ENCODE results near the gene TRAPPC4. TPM values are rescaled to one million over a fixed set of nuclear protein-coding genes. Genes with fewer than 3 reads are reported as not detected.

Gene TRAPPC4
- total and polyA plus RNA-seq, 2 experiments from 2014 or later, result 96.1 to 175 TPM

DNA sequence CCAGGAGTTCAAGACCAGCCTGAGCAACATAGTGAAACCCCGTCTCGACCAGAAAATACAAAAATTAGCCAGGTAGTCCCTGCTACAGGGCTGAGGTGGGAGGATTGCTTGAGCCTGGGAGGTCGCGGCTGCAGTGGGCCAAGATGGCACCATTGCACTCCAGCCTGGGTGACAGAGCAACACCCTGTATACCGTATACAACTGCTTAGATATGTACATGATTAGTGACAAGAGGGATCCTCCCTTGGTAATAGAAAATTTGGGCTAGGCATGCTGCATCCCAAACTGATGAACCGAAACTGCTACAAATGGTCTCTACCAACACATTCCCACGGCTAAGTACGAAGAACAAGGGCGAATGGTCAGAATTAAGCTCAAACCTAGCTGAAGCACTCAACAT lies 24.4 kb downstream of the TRAPPC4 start:
- 89% methylated on average over 9 of the region's 9 CpGs for WGBS (ENCODE audit: low lambda C conversion rate, missing lambda C conversion rate)
- H4K20me1 ChIP-seq (ENCODE audit: insufficient read depth, poor library complexity, severe bottlenecking), result no peaks in the 10 kb centered on the region
- H3K79me2 ChIP-seq, result no peaks in the 10 kb centered on the region
- no peaks in the 10 kb centered on the region for H3K4me1 ChIP-seq (ENCODE audit: insufficient read depth)
- H3K4me3 ChIP-seq, result no peak overlapping the region
- H3K9me3 ChIP-seq (ENCODE audit: low read depth), result no peaks in the 10 kb centered on the region
- H3K36me3 ChIP-seq (replicated peaks; ENCODE audit: insufficient read depth, low read depth), result no peaks in the 10 kb centered on the region
- TF ChIP-seq, protein P1, sequence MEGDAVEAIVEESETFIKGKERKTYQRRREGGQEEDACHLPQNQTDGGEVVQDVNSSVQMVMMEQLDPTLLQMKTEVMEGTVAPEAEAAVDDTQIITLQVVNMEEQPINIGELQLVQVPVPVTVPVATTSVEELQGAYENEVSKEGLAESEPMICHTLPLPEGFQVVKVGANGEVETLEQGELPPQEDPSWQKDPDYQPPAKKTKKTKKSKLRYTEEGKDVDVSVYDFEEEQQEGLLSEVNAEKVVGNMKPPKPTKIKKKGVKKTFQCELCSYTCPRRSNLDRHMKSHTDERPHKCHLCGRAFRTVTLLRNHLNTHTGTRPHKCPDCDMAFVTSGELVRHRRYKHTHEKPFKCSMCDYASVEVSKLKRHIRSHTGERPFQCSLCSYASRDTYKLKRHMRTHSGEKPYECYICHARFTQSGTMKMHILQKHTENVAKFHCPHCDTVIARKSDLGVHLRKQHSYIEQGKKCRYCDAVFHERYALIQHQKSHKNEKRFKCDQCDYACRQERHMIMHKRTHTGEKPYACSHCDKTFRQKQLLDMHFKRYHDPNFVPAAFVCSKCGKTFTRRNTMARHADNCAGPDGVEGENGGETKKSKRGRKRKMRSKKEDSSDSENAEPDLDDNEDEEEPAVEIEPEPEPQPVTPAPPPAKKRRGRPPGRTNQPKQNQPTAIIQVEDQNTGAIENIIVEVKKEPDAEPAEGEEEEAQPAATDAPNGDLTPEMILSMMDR (IDR thresholded peaks at IDR 0.05; ENCODE audit: poor library complexity), result no peak
- TF ChIP-seq EZH2phosphoT487 (IDR thresholded peaks at IDR 0.05; ENCODE audit: low read depth, severe bottlenecking, unreplicated experiment) (no peak), EZH2 (IDR thresholded peaks at IDR 0.05; ENCODE audit: borderline replicate concordance) (no peak)
- no peaks in the 10 kb centered on the region for H3K9me2 ChIP-seq (replicated peaks; ENCODE audit: insufficient read depth)
- H2AFZ ChIP-seq, result no peak overlapping the region
- no peak overlapping the region for H3K4me2 ChIP-seq
- DNase-seq (ENCODE audit: low spot score), result no peak
- H3K27ac ChIP-seq, result no peak overlapping the region
- no peaks in the 10 kb centered on the region for H3K27me3 ChIP-seq

DNA sequence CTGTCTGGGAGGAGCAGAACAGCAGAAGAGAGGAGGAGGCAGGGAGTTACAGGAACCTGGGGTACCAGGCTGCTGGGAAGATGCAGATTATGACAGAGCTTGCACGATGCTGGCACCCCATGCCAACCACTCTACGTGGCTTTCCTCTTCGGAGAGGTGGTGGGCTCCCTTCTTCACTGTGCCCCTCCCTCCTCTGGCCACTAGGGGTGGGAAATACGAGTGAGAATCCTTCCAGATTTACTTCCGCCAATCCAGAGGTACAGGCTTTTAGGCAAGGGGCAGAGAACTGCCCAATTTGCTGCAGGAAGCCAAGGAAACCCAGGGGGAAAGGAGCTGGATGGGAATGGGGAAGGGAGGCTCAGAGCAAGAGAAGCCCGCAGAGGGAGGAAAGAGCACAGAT lies 26.1 kb downstream of the TRAPPC4 start:
- Histone ChIP-seq H2AFZ (no peak overlapping the region), H3K27ac (no peak overlapping the region), H3K9me2 (replicated peaks; ENCODE audit: insufficient read depth) (no peaks in the 10 kb centered on the region), H4K20me1 (ENCODE audit: insufficient read depth, poor library complexity, severe bottlenecking) (no peaks in the 10 kb centered on the region), H3K79me2 (no peaks in the 10 kb centered on the region), H3K27me3 (no peaks in the 10 kb centered on the region), H3K9me3 (ENCODE audit: low read depth) (no peaks in the 10 kb centered on the region), H3K4me2 (no peak overlapping the region), H3K36me3 (replicated peaks; ENCODE audit: insufficient read depth, low read depth) (no peaks in the 10 kb centered on the region), H3K4me3 (no peak overlapping the region), H3K4me1 (ENCODE audit: insufficient read depth) (no peaks in the 10 kb centered on the region)
- DNase-seq (ENCODE audit: low spot score), result no peak
- 77% methylated on average over 6 of the region's 6 CpGs for WGBS (ENCODE audit: low lambda C conversion rate, missing lambda C conversion rate)
- TF ChIP-seq EZH2 (IDR thresholded peaks at IDR 0.05; ENCODE audit: borderline replicate concordance) (no peak), EZH2phosphoT487 (IDR thresholded peaks at IDR 0.05; ENCODE audit: low read depth, severe bottlenecking, unreplicated experiment) (no peak)

DNA sequence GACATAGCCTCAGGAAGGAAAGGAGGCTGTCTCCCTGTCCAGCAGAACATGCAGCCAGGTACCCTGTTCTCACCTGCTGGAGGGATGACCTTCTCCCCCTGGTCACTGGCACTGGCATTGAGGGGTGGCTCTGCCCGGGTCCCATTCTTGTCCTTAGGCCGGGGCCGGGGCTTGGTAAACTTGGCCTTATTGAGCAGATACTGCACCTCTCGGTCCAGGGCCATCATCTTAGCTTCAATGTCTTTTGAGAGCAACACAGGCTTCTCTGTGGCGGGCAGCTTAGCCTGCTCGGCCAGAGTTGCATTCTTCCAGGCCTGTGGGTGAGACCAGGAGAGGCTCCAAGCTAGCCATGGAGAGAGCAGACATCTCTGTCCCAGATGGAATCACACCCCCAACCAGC lies 27.9 kb downstream of the TRAPPC4 start:
- no peaks in the 10 kb centered on the region for H3K4me1 ChIP-seq (ENCODE audit: insufficient read depth)
- no peak overlapping the region for H3K27ac ChIP-seq
- no peaks in the 10 kb centered on the region for H3K36me3 ChIP-seq (replicated peaks; ENCODE audit: insufficient read depth, low read depth)
- no peak for DNase-seq (ENCODE audit: low spot score)
- 99% methylated on average over 6 of the region's 6 CpGs for WGBS (ENCODE audit: low lambda C conversion rate, missing lambda C conversion rate)
- no peak overlapping the region for H3K4me2 ChIP-seq
- no peaks in the 10 kb centered on the region for H3K9me3 ChIP-seq (ENCODE audit: low read depth)
- H3K9me2 ChIP-seq (replicated peaks; ENCODE audit: insufficient read depth), result no peaks in the 10 kb centered on the region
- no peak overlapping the region for H3K4me3 ChIP-seq
- no peaks in the 10 kb centered on the region for H3K27me3 ChIP-seq
- TF ChIP-seq EZH2 (IDR thresholded peaks at IDR 0.05; ENCODE audit: borderline replicate concordance) (no peak), EZH2phosphoT487 (IDR thresholded peaks at IDR 0.05; ENCODE audit: low read depth, severe bottlenecking, unreplicated experiment) (no peak)
- TF ChIP-seq, protein P1 (IDR thresholded peaks at IDR 0.05; ENCODE audit: poor library complexity), result no peak
- no peaks in the 10 kb centered on the region for H3K79me2 ChIP-seq
- H2AFZ ChIP-seq, result no peak overlapping the region
- H4K20me1 ChIP-seq (ENCODE audit: insufficient read depth, poor library complexity, severe bottlenecking), result no peaks in the 10 kb centered on the region

DNA sequence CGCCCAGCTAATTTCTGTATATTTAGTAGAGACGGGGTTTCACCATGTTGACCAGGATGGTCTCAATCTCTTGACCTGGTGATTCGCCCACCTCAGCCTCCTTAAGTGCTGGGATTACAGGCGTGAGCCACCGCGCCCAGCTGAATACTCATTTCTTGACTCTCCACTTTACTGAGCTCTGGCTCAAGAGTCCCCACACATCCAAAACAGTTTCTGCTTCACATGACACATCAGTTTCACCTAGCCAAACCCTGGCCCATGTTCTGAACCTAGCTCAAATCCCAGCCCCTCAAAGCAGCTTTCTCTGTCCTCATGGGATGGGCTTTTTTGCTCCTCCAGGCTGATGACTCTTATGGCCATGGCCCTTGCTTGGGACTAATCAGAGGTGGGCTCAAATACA lies 28.6 kb downstream of the TRAPPC4 start:
- no peaks in the 10 kb centered on the region for H3K4me1 ChIP-seq (ENCODE audit: insufficient read depth)
- H3K27me3 ChIP-seq, result no peaks in the 10 kb centered on the region
- DNase-seq (ENCODE audit: low spot score), result no peak
- H2AFZ ChIP-seq, result no peak overlapping the region
- H3K4me3 ChIP-seq, result no peak overlapping the region
- H3K79me2 ChIP-seq, result no peaks in the 10 kb centered on the region
- H3K9me2 ChIP-seq (replicated peaks; ENCODE audit: insufficient read depth), result no peaks in the 10 kb centered on the region
- no peaks in the 10 kb centered on the region for H3K36me3 ChIP-seq (replicated peaks; ENCODE audit: insufficient read depth, low read depth)
- WGBS (ENCODE audit: low lambda C conversion rate, missing lambda C conversion rate), result 95% methylated on average over 6 of the region's 6 CpGs
- no peak overlapping the region for H3K4me2 ChIP-seq
- H3K27ac ChIP-seq, result no peak overlapping the region
- TF ChIP-seq EZH2 (IDR thresholded peaks at IDR 0.05; ENCODE audit: borderline replicate concordance) (no peak), EZH2phosphoT487 (IDR thresholded peaks at IDR 0.05; ENCODE audit: low read depth, severe bottlenecking, unreplicated experiment) (no peak)
- TF ChIP-seq, protein P1 (IDR thresholded peaks at IDR 0.05; ENCODE audit: poor library complexity), result no peak
- H3K9me3 ChIP-seq (ENCODE audit: low read depth), result no peaks in the 10 kb centered on the region
- no peaks in the 10 kb centered on the region for H4K20me1 ChIP-seq (ENCODE audit: insufficient read depth, poor library complexity, severe bottlenecking)

Data from hepatocyte (in vitro differentiated cells).